Adrenal gland (tissue), 5 donors: ENCODE measurements around the gene PCP4.

Experiments
- CTCF ChIP-seq, 6 experiments: fragments of 450-650 bp in 4 of 6; fragments of 200-600 bp in 2 of 6; sonication (generic) in 1 of 6; IDR thresholded peaks; 1 replicate in 5 of 6; 2 replicates in 1 of 6; pipeline versions ENCODE4 v1.5.1 to v1.8.0; 2016 to 2021; ENCODE audit warnings: antibody characterized with exemption in 6 of 6, mild to moderate bottlenecking in 2 of 6, moderate library complexity in 1 of 6
- POLR2A ChIP-seq, 2 donors: fragments of 450-650 bp; IDR thresholded peaks; one replicate each; pipeline ENCODE4 v1.6.1; 2017; ENCODE audit warnings: antibody characterized with exemption in 2 of 2, mild to moderate bottlenecking in 2 of 2, moderate library complexity in 1 of 2
- donor health status: DM: no; HTN: no; CAD: no.

GRCh38 chr21:39908265-39908923 is 41.2 kb downstream of the PCP4 start:
- TF ChIP-seq CTCF (IDR thresholded peaks at IDR 0.05) (no peak), POLR2A (IDR thresholded peaks at IDR 0.05) (no peak)
